Measurements from ENCODE around the gene HEATR5B. TPM values are rescaled to one million over a fixed set of nuclear protein-coding genes. Genes with fewer than 3 reads are reported as not detected.

The HEATR5B gene
- total RNA-seq, 1 donor from 2014 or later: 15.7 TPM

DNA sequence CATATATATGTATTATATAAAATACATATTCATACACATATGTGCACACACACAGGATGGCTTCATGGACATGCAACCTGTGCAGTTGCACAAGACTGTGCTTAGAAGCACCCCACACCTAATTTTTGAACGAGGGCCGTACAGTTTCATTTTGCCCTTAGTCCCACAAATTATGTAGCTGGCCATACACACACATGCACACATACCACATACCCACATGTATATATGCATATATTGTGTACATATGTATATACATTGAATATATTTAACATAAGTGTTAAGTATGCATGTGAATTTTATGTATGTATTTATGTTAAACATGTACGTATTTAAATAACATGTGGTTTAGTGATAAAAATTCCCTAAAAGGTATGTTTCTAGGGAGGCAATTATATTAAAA lies 18.4 kb upstream of the HEATR5B start:
- peaks cover 20% of the 10 kb centered on the region for H3K4me1 Mint-ChIP-seq (ENCODE audit: low read depth, unreplicated experiment)

DNA sequence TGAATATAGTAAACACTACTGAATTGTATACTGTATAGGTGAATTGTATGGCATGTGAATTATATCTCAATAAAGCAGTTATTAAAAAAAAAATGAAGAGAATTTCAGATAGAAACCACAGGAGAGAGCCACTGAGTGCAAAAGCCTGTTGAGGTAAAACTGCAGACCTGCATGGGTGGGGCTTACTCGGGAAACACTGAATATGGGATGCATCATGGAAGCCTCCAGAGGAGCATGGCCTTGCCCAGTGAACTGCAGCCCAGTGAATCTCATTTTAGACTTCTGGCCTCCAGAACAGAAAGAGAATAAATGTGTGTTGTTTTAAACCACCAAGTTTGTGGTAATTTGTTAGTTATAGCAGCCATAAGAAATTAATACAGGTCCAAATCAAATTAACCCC lies 15.9 kb upstream of the HEATR5B start:
- peaks cover 20% of the 10 kb centered on the region for H3K36me3 Mint-ChIP-seq (ENCODE audit: low read depth, unreplicated experiment)

More for the DNA sequence above, 18.4 kb upstream of the HEATR5B start:
- Histone ChIP-seq H2AFZ (ENCODE audit: low read depth, low read length) (no peak overlapping the region), H3K9ac (ENCODE audit: low read length) (no peak overlapping the region), H3K4me2 (ENCODE audit: low read length) (no peak overlapping the region), H3K79me2 (ENCODE audit: insufficient read depth, low read length) (no peaks in the 10 kb centered on the region), H3K27ac (ENCODE audit: low read depth, low read length) (no peak overlapping the region), H3K4me1 (ENCODE audit: insufficient read depth, low read length) (no peaks in the 10 kb centered on the region), H4K20me1 (ENCODE audit: insufficient read depth, low read length) (no peaks in the 10 kb centered on the region), H3K36me3 (ENCODE audit: insufficient read depth, low read length) (peaks cover 16% of the 10 kb centered on the region), H3K27me3 (ENCODE audit: insufficient read depth, low read length) (no peaks in the 10 kb centered on the region), H3K4me3 (ENCODE audit: insufficient read depth, low read depth, low read length) (no peak overlapping the region), H3K9me3 (ENCODE audit: insufficient read depth, low read depth, low read length) (no peaks in the 10 kb centered on the region)
- FAIRE-seq (no peak), DNase-seq (ENCODE audit: low read depth) (no peak)
- no peaks in the 10 kb centered on the region for H3K27me3 Mint-ChIP-seq (ENCODE audit: low read depth, unreplicated experiment)
- no peak overlapping the region for H3K27ac Mint-ChIP-seq (ENCODE audit: unreplicated experiment)
- peaks cover 27% of the 10 kb centered on the region for H3K36me3 Mint-ChIP-seq (ENCODE audit: low read depth, unreplicated experiment)
- H3K4me3 Mint-ChIP-seq (ENCODE audit: unreplicated experiment): no peak overlapping the region
- TF ChIP-seq EZH2 (IDR thresholded peaks at IDR 0.05; ENCODE audit: insufficient read depth, low read length): no peak
- TF ChIP-seq, protein P1, sequence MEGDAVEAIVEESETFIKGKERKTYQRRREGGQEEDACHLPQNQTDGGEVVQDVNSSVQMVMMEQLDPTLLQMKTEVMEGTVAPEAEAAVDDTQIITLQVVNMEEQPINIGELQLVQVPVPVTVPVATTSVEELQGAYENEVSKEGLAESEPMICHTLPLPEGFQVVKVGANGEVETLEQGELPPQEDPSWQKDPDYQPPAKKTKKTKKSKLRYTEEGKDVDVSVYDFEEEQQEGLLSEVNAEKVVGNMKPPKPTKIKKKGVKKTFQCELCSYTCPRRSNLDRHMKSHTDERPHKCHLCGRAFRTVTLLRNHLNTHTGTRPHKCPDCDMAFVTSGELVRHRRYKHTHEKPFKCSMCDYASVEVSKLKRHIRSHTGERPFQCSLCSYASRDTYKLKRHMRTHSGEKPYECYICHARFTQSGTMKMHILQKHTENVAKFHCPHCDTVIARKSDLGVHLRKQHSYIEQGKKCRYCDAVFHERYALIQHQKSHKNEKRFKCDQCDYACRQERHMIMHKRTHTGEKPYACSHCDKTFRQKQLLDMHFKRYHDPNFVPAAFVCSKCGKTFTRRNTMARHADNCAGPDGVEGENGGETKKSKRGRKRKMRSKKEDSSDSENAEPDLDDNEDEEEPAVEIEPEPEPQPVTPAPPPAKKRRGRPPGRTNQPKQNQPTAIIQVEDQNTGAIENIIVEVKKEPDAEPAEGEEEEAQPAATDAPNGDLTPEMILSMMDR (IDR thresholded peaks at IDR 0.05; ENCODE audit: insufficient read depth, low read depth, low read length): no peak
- no peaks in the 10 kb centered on the region for H3K9me3 Mint-ChIP-seq (ENCODE audit: unreplicated experiment)

More for the DNA sequence above, 15.9 kb upstream of the HEATR5B start:
- Histone ChIP-seq H2AFZ (ENCODE audit: low read depth, low read length) (no peak overlapping the region), H3K4me2 (ENCODE audit: low read length) (no peak overlapping the region), H3K9me3 (ENCODE audit: insufficient read depth, low read depth, low read length) (no peaks in the 10 kb centered on the region), H3K27ac (ENCODE audit: low read depth, low read length) (no peak overlapping the region), H3K79me2 (ENCODE audit: insufficient read depth, low read length) (no peaks in the 10 kb centered on the region), H3K9ac (ENCODE audit: low read length) (no peak overlapping the region), H3K36me3 (ENCODE audit: insufficient read depth, low read length) (peaks cover 11% of the 10 kb centered on the region), H3K4me3 (ENCODE audit: insufficient read depth, low read depth, low read length) (no peak overlapping the region), H4K20me1 (ENCODE audit: insufficient read depth, low read length) (no peaks in the 10 kb centered on the region), H3K4me1 (ENCODE audit: insufficient read depth, low read length) (no peaks in the 10 kb centered on the region), H3K27me3 (ENCODE audit: insufficient read depth, low read length) (no peaks in the 10 kb centered on the region)
- FAIRE-seq: no peak
- H3K4me1 Mint-ChIP-seq (ENCODE audit: low read depth, unreplicated experiment): peaks cover 20% of the 10 kb centered on the region
- H3K27ac Mint-ChIP-seq (ENCODE audit: unreplicated experiment): no peak overlapping the region
- H3K4me3 Mint-ChIP-seq (ENCODE audit: unreplicated experiment): no peak overlapping the region
- no peaks in the 10 kb centered on the region for H3K27me3 Mint-ChIP-seq (ENCODE audit: low read depth, unreplicated experiment)
- no peak for DNase-seq (ENCODE audit: low read depth)
- TF ChIP-seq, protein P1 (IDR thresholded peaks at IDR 0.05; ENCODE audit: insufficient read depth, low read depth, low read length): no peak
- no peak for TF ChIP-seq EZH2 (IDR thresholded peaks at IDR 0.05; ENCODE audit: insufficient read depth, low read length)
- H3K9me3 Mint-ChIP-seq (ENCODE audit: unreplicated experiment): no peaks in the 10 kb centered on the region

Measured in astrocyte (in vitro differentiated cells and primary cell).